ENCODE results near the gene SERINC5.

DNA sequence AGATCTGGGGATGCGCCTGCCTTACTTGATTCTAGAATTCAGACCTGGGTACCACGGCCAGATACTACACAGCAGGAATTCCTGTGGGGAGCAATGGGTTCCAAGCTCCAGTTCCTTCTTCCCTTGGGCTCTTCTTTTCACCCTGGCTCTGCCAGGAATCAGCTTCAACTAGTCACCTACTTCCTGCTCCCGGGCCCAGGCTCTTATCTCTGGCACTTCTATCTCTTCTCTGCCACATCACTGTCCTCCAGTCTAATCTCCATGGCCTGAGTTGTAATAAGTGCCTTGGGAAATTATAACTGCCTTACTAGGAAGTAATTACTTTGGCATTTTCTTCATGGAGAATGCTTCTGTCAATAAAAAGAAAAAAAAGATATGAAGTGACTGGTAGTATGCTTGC lies 26.2 kb upstream of the SERINC5 start:
- TF ChIP-seq, protein P1, sequence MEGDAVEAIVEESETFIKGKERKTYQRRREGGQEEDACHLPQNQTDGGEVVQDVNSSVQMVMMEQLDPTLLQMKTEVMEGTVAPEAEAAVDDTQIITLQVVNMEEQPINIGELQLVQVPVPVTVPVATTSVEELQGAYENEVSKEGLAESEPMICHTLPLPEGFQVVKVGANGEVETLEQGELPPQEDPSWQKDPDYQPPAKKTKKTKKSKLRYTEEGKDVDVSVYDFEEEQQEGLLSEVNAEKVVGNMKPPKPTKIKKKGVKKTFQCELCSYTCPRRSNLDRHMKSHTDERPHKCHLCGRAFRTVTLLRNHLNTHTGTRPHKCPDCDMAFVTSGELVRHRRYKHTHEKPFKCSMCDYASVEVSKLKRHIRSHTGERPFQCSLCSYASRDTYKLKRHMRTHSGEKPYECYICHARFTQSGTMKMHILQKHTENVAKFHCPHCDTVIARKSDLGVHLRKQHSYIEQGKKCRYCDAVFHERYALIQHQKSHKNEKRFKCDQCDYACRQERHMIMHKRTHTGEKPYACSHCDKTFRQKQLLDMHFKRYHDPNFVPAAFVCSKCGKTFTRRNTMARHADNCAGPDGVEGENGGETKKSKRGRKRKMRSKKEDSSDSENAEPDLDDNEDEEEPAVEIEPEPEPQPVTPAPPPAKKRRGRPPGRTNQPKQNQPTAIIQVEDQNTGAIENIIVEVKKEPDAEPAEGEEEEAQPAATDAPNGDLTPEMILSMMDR (IDR thresholded peaks at IDR 0.05): no peak
- TF ChIP-seq POLR2A (IDR thresholded peaks at IDR 0.05): no peak
